ENCODE results near the gene ST6GALNAC4. TPM values are rescaled to one million over a fixed set of nuclear protein-coding genes. Genes with fewer than 3 reads are reported as not detected.

The ST6GALNAC4 gene
- total RNA-seq, 4 donors from 2014 or later = 12.5 to 33.0 (median 23.8) TPM

- Histone ChIP-seq H3K4me1 (peaks cover 28 to 56% (median 32%) of the 10 kb centered on the region in 3 donors), H3K27ac (no peak overlapping the region), H3K27me3 (peaks cover 0 to 53% (median 0%) of the 10 kb centered on the region in 4 donors), H3K4me3 (no peak overlapping the region), H3K9me3 (no peaks in the 10 kb centered on the region), H3K36me3 (no peaks in the 10 kb centered on the region)
- WGBS, 2 donors = 89 to 94% methylated on average over 12 to 22 of the region's 22 CpGs
- intact Hi-C loops (cut with DNase I) = loop anchor here (5.0 to 10.0 kb wide), 3 partner anchors 138 to 330 kb away; partner anchors contain the start of genes CDK9 and TOR2A
- TF ChIP-seq POLR2A (IDR thresholded peaks at IDR 0.05) (no peak), CTCF (IDR thresholded peaks at IDR 0.05) (no peak)
- DNase-seq = no peak
These were observed 8.0 kb upstream of the ST6GALNAC4 start for GRCh38 chr9:127924736-127925444.

- TF ChIP-seq POLR2A (IDR thresholded peaks at IDR 0.05) (no peak), CTCF (IDR thresholded peaks at IDR 0.05) (no peak)
- H3K9me3 ChIP-seq = no peaks in the 10 kb centered on the region
- no peak overlapping the region for H3K27ac ChIP-seq
- H3K4me3 ChIP-seq = no peak overlapping the region
- intact Hi-C loops (cut with DNase I) = loop anchor here (5.0 to 10.0 kb wide), 3 partner anchors 136 to 329 kb away; partner anchors contain the start of genes CDK9 and TOR2A
- WGBS, 2 donors = 79 to 87% methylated on average over 5 to 8 of the region's 8 CpGs
- H3K4me1 ChIP-seq = peaks cover 37 to 60% (median 39%) of the 10 kb centered on the region in 3 donors
- H3K36me3 ChIP-seq = no peaks in the 10 kb centered on the region
- DNase-seq = no peak
- peaks cover 0 to 44% (median 0%) of the 10 kb centered on the region in 4 donors for H3K27me3 ChIP-seq
These were observed 6.9 kb upstream of the ST6GALNAC4 start for GRCh38 chr9:127923771-127924170.

- 50 to 66% methylated on average over 3 to 4 of the region's 6 CpGs for WGBS, 2 donors
- no peak for DNase-seq
- Histone ChIP-seq H3K9me3 (no peaks in the 10 kb centered on the region), H3K27ac (no peak overlapping the region), H3K36me3 (no peaks in the 10 kb centered on the region), H3K4me1 (peaks cover 41 to 60% (median 42%) of the 10 kb centered on the region in 3 donors), H3K27me3 (peaks cover 0 to 40% (median 0%) of the 10 kb centered on the region in 4 donors), H3K4me3 (no peak overlapping the region)
- intact Hi-C loops (cut with DNase I) = loop anchor here (5.0 to 10.0 kb wide), 3 partner anchors 136 to 328 kb away; partner anchors contain the start of genes CDK9 and TOR2A
- TF ChIP-seq POLR2A (IDR thresholded peaks at IDR 0.05) (no peak), CTCF (IDR thresholded peaks at IDR 0.05) (no peak)
These were observed 6.2 kb upstream of the ST6GALNAC4 start for GRCh38 chr9:127923046-127923445.

GRCh38 chr9:127921557-127922120 lies 4.8 kb upstream of the ST6GALNAC4 start:
- Histone ChIP-seq H3K36me3 (no peaks in the 10 kb centered on the region), H3K27me3 (peaks cover 0 to 26% (median 0%) of the 10 kb centered on the region in 4 donors), H3K27ac (no peak overlapping the region), H3K4me1 (peaks cover 37 to 59% (median 38%) of the 10 kb centered on the region in 3 donors), H3K9me3 (no peaks in the 10 kb centered on the region), H3K4me3 (peak overlapping the region in 2 of 4 donors; percentile 25 to 51)
- intact Hi-C loops (cut with DNase I) = loop anchor here (5.0 to 10.0 kb wide), 3 partner anchors 134 to 327 kb away; partner anchors contain the start of genes CDK9 and TOR2A
- DNase-seq = no peak
- peak; percentile 88 to 98 (median 96) for TF ChIP-seq CTCF (IDR thresholded peaks at IDR 0.05)
- TF ChIP-seq POLR2A (IDR thresholded peaks at IDR 0.05) = no peak
- WGBS, 2 donors = 2 to 9% methylated on average over 12 to 33 of the region's 45 CpGs

GRCh38 chr9:127920794-127921193 lies 4.0 kb upstream of the ST6GALNAC4 start:
- no peak for DNase-seq
- H3K4me3 ChIP-seq = no peak overlapping the region
- TF ChIP-seq CTCF (IDR thresholded peaks at IDR 0.05) (no peak), POLR2A (IDR thresholded peaks at IDR 0.05) (no peak)
- H3K27ac ChIP-seq = peak overlapping the region in 1 of 4 donors; percentile 82
- intact Hi-C loops (cut with DNase I) = loop anchor here (5.0 to 10.0 kb wide), 3 partner anchors 133 to 326 kb away; partner anchors contain the start of genes CDK9 and TOR2A
- 76 to 85% methylated on average over 4 to 7 of the region's 7 CpGs for WGBS, 2 donors
- no peaks in the 10 kb centered on the region for H3K9me3 ChIP-seq
- H3K36me3 ChIP-seq = no peaks in the 10 kb centered on the region
- peaks cover 38 to 63% (median 44%) of the 10 kb centered on the region in 3 donors for H3K4me1 ChIP-seq
- peaks cover 0 to 17% (median 0%) of the 10 kb centered on the region in 4 donors for H3K27me3 ChIP-seq

All from esophagus squamous epithelium (tissue), 5 donors.